ENCODE measurements around the gene MMP15. TPM values are rescaled to one million over a fixed set of nuclear protein-coding genes. Genes with fewer than 3 reads are reported as not detected.

MMP15 gene
- total and polyA plus RNA-seq, 8 donors: 8.1 to 140 (median 22.2) TPM

DNA sequence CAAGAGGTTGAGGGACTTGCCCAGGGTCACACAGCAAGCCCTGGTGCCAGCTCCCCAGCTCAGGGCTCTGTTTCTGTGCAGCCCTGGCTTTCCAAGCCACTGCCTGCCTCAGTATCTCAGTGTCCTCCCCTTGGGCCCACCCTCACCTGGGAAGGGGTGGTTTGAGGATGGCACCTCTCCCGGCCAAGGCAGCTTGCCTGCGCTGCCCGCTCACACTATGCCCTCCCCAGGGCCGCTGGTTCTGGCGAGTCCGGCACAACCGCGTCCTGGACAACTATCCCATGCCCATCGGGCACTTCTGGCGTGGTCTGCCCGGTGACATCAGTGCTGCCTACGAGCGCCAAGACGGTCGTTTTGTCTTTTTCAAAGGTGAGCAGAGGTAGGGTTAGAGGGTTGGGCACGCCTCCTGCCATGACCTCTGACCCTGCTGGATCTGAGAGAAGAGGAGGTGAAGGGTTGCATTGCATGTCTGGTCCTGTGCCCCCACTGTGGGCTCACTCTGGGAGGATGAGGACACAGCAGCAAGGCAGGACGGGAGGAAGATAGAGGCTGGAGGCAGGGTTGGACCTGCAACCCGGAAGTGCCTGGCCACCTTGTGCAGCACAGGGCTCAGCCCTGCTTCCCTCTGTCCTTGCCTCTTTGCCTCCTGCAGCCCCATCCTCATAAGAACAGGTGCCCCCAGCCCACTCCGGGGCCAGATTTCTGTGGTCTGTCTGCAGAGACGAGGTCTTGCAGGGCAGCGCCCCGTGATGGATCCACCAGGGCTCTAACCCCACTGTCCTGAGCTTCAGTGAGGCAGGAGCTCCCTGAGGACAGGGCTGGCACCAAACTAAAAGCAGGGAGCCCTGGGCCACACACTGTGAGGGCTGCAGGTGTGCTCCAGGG lies 16.7 kb downstream of the MMP15 start:
- peaks cover 43 to 87% (median 85%) of the 10 kb centered on the region in 4 donors for H3K36me3 ChIP-seq
- H3K4me1 ChIP-seq: peaks cover 0 to 23% (median 12%) of the 10 kb centered on the region in 4 donors
- no peak overlapping the region for H3K27ac ChIP-seq
- DNase-seq: no peak
- 89 to 94% (median 91%) methylated on average over 18 to 22 of the region's 22 CpGs for WGBS, 5 donors
- no peak for TF ChIP-seq EP300 (IDR thresholded peaks at IDR 0.05)
- TF ChIP-seq, protein P1, sequence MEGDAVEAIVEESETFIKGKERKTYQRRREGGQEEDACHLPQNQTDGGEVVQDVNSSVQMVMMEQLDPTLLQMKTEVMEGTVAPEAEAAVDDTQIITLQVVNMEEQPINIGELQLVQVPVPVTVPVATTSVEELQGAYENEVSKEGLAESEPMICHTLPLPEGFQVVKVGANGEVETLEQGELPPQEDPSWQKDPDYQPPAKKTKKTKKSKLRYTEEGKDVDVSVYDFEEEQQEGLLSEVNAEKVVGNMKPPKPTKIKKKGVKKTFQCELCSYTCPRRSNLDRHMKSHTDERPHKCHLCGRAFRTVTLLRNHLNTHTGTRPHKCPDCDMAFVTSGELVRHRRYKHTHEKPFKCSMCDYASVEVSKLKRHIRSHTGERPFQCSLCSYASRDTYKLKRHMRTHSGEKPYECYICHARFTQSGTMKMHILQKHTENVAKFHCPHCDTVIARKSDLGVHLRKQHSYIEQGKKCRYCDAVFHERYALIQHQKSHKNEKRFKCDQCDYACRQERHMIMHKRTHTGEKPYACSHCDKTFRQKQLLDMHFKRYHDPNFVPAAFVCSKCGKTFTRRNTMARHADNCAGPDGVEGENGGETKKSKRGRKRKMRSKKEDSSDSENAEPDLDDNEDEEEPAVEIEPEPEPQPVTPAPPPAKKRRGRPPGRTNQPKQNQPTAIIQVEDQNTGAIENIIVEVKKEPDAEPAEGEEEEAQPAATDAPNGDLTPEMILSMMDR (IDR thresholded peaks at IDR 0.05): no peak
- TF ChIP-seq POLR2A (IDR thresholded peaks at IDR 0.05): no peak
- TF ChIP-seq POLR2AphosphoS5 (IDR thresholded peaks at IDR 0.05): no peak
- intact Hi-C loops (cut with DNase I; ENCODE audit: low total_unique reads): no loop called here
- no peaks in the 10 kb centered on the region for H3K9me3 ChIP-seq
- no peaks in the 10 kb centered on the region for H3K27me3 ChIP-seq
- no peak overlapping the region for H3K4me3 ChIP-seq

DNA sequence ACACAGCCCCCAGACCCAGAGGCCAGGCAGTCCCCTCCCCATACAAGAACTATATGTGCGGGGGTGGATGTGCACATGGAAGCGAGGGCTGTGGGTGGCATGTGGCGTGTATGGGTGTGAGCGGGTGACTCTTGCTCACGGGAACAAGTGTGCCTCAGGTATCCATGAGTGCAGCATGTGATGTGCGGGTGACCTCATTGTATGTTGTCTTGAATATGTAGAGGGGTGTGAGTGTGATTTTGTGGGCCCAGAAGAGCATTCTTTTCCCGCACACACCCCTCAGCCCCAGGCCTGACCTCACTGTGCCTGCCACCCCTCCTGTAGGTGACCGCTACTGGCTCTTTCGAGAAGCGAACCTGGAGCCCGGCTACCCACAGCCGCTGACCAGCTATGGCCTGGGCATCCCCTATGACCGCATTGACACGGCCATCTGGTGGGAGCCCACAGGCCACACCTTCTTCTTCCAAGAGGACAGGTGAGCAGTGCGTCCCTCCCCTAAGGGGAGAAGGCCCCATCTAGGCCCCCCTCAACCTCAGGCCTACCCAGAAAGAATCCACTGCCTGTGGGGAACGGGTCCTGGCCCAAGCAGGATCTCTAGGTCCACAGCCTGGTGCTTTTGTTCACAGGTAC lies 17.4 kb downstream of the MMP15 start:
- no peak overlapping the region for H3K27ac ChIP-seq
- no peak overlapping the region for H3K4me3 ChIP-seq
- no peaks in the 10 kb centered on the region for H3K27me3 ChIP-seq
- intact Hi-C loops (cut with DNase I; ENCODE audit: low total_unique reads): no loop called here
- 88 to 96% (median 92%) methylated on average over 13 to 16 of the region's 16 CpGs for WGBS, 5 donors
- H3K9me3 ChIP-seq: no peaks in the 10 kb centered on the region
- H3K36me3 ChIP-seq: peaks cover 43 to 79% (median 77%) of the 10 kb centered on the region in 4 donors
- peaks cover 0 to 29% (median 14%) of the 10 kb centered on the region in 4 donors for H3K4me1 ChIP-seq
- TF ChIP-seq POLR2AphosphoS5 (IDR thresholded peaks at IDR 0.05): no peak
- TF ChIP-seq EP300 (IDR thresholded peaks at IDR 0.05): no peak
- TF ChIP-seq, protein P1 (IDR thresholded peaks at IDR 0.05): no peak
- no peak for TF ChIP-seq POLR2A (IDR thresholded peaks at IDR 0.05)
- DNase-seq: peak in 1 of 2 donors; percentile 1

DNA sequence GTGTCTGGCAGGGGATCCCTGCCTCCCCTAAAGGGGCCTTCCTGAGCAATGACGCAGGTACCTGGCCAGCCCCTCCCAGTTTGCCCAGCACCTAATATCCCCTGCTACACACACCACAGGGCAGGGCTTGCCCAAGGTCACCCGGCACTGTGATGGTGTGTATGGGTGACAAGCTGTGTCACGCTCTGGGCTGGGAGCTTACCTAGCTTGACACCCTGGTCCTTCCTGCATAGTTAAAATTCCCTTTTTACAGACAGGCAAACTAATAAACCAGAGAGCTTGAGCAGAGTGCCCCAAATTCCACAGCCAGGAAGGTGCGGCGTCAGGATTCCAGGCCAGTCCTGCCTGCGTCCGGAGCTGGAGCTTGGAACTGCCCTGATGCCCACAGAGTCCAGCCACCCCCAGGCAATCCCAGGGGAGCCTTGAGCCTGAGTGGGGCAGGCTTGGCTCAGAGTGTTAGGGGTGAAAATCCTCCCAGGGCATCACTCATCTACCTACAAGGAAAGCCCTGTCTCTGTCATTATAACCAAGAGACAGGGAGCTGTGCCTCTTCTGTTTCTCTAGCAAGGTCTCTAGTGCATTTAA lies 18.1 kb downstream of the MMP15 start:
- intact Hi-C loops (cut with DNase I; ENCODE audit: low total_unique reads): no loop called here
- Histone ChIP-seq H3K9me3 (no peaks in the 10 kb centered on the region), H3K36me3 (peaks cover 38 to 73% (median 71%) of the 10 kb centered on the region in 4 donors), H3K4me1 (peaks cover 0 to 29% (median 14%) of the 10 kb centered on the region in 4 donors), H3K27me3 (no peaks in the 10 kb centered on the region), H3K27ac (no peak overlapping the region), H3K4me3 (no peak overlapping the region)
- peak in 1 of 2 donors; percentile 4 for DNase-seq
- no peak for TF ChIP-seq POLR2AphosphoS5 (IDR thresholded peaks at IDR 0.05)
- no peak for TF ChIP-seq EP300 (IDR thresholded peaks at IDR 0.05)
- no peak for TF ChIP-seq POLR2A (IDR thresholded peaks at IDR 0.05)
- TF ChIP-seq, protein P1 (IDR thresholded peaks at IDR 0.05): no peak
- 80 to 93% (median 87%) methylated on average over 1 to 7 of the region's 7 CpGs for WGBS, 5 donors

DNA sequence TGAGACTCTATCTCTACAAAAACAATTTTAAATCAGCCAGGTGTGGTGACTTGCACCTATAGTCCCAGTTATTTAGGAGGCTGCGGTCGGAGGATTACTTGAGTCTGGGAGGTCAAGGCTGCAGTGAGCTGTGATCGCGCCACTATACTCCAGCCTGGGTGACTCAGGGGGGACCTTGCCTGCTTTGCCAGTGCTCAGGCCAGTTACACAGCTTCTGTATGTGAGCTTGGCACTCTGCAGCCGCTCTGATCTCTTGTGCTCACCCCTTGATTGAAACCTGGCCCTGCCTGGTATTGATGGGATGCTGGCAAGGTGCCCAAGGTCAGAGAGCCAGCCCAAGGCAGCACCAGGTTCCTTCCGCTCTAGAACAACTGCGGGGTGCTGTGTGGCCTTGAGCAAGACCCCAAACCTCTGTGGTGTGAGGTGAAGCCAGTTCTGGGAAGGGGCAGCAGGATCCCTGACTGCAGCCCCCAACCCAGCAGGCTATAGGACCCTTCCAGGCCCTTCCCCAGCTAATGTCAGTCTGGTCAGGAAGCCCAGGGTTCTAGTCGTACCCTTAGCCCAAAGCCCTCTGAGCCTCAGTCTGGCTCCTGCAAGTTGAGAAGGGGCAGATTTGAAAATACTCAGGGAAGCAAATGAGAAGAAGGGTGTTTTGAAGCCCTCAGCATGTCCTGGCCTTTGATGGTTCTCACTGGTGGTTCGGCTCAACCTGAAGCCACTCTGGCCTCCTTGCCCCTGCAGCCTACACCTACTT lies 18.9 kb downstream of the MMP15 start:
- intact Hi-C loops (cut with DNase I; ENCODE audit: low total_unique reads): no loop called here
- WGBS, 5 donors: 79 to 85% (median 83%) methylated on average over 9 of the region's 9 CpGs
- Histone ChIP-seq H3K9me3 (no peaks in the 10 kb centered on the region), H3K27ac (no peak overlapping the region), H3K4me1 (peaks cover 0 to 29% (median 14%) of the 10 kb centered on the region in 4 donors), H3K27me3 (no peaks in the 10 kb centered on the region), H3K36me3 (peaks cover 35 to 65% (median 63%) of the 10 kb centered on the region in 4 donors), H3K4me3 (no peak overlapping the region)
- no peak for DNase-seq
- TF ChIP-seq EP300 (IDR thresholded peaks at IDR 0.05): no peak
- TF ChIP-seq, protein P1 (IDR thresholded peaks at IDR 0.05): no peak
- no peak for TF ChIP-seq POLR2A (IDR thresholded peaks at IDR 0.05)
- no peak for TF ChIP-seq POLR2AphosphoS5 (IDR thresholded peaks at IDR 0.05)

Measured in stomach (tissue), 9 donors.